NB4 (cell line): ENCODE results near the gene TCF25.

Experiments
- MAX ChIP-seq: IDR thresholded peaks from 2 replicates; pipeline ENCODE4 v1.6.1; 2011; ENCODE audit warnings: low read depth, low read length
- POLR2A ChIP-seq: IDR thresholded peaks from 2 replicates; pipeline ENCODE4 v1.6.1; 2011; ENCODE audit warnings: mild to moderate bottlenecking; ENCODE audit not compliant: insufficient read length; ENCODE audit errors: extremely low read depth
- TF ChIP-seq, protein P1 (sequence below): IDR thresholded peaks from one replicate; pipeline ENCODE4 v1.5.1; 2012; ENCODE audit warnings: low read depth, low read length

DNA sequence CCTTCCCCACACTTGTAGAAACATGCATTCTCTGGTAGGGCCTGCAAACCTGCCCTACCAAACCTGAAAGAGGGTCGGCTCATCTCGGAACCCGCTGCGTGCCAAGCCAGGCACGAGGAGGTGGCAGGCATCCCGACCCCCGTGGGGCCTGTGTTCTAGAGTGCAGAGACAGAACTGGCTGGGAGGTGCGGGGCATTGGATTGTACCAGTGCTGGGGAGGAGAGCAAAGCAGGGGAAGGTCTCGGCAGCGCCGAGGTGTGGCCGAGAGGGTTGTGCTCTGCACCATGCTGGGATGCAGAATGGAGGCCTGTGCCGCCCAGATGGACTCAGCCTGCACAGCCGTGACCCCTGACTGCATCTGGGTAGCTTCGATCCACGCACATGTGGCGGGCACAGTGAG, 27.5 kb downstream of the TCF25 start:
- TF ChIP-seq, protein P1, sequence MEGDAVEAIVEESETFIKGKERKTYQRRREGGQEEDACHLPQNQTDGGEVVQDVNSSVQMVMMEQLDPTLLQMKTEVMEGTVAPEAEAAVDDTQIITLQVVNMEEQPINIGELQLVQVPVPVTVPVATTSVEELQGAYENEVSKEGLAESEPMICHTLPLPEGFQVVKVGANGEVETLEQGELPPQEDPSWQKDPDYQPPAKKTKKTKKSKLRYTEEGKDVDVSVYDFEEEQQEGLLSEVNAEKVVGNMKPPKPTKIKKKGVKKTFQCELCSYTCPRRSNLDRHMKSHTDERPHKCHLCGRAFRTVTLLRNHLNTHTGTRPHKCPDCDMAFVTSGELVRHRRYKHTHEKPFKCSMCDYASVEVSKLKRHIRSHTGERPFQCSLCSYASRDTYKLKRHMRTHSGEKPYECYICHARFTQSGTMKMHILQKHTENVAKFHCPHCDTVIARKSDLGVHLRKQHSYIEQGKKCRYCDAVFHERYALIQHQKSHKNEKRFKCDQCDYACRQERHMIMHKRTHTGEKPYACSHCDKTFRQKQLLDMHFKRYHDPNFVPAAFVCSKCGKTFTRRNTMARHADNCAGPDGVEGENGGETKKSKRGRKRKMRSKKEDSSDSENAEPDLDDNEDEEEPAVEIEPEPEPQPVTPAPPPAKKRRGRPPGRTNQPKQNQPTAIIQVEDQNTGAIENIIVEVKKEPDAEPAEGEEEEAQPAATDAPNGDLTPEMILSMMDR = no peak
- TF ChIP-seq POLR2A (no peak), MAX (no peak)
